Suprapubic skin (tissue), 4 donors: ENCODE results near the gene SYNE2.

Experiments used
- EP300 ChIP-seq: sonication (generic); formaldehyde crosslinking; IDR thresholded peaks from one replicate; pipeline ENCODE4 v1.6.1; 2017; ENCODE audit warnings: antibody characterized with exemption
- POLR2A ChIP-seq, 2 donors: fragments of 450-650 bp; IDR thresholded peaks; one replicate each; pipeline ENCODE4 v1.6.1; 2017; ENCODE audit warnings: antibody characterized with exemption in 2 of 2, mild to moderate bottlenecking in 2 of 2, moderate library complexity in 2 of 2
- POLR2AphosphoS5 ChIP-seq, 3 donors: sonication (generic); formaldehyde crosslinking; IDR thresholded peaks; one replicate each; pipeline ENCODE4 v1.6.1; 2017; ENCODE audit warnings: antibody characterized with exemption in 3 of 3
- TF ChIP-seq, protein P1 (sequence below), 2 donors: fragments of 200-600 bp in 1 of 2; fragments of 450-650 bp in 1 of 2; sonication (generic) in 1 of 2; IDR thresholded peaks; one replicate each; pipeline ENCODE4 v1.5.1; 2016 to 2019; ENCODE audit warnings: antibody characterized with exemption in 2 of 2, mild to moderate bottlenecking in 1 of 2, moderate library complexity in 1 of 2

GRCh38 chr14:63833728-63834127 lies 19.1 kb upstream of the SYNE2 start:
- TF ChIP-seq, protein P1, sequence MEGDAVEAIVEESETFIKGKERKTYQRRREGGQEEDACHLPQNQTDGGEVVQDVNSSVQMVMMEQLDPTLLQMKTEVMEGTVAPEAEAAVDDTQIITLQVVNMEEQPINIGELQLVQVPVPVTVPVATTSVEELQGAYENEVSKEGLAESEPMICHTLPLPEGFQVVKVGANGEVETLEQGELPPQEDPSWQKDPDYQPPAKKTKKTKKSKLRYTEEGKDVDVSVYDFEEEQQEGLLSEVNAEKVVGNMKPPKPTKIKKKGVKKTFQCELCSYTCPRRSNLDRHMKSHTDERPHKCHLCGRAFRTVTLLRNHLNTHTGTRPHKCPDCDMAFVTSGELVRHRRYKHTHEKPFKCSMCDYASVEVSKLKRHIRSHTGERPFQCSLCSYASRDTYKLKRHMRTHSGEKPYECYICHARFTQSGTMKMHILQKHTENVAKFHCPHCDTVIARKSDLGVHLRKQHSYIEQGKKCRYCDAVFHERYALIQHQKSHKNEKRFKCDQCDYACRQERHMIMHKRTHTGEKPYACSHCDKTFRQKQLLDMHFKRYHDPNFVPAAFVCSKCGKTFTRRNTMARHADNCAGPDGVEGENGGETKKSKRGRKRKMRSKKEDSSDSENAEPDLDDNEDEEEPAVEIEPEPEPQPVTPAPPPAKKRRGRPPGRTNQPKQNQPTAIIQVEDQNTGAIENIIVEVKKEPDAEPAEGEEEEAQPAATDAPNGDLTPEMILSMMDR (IDR thresholded peaks at IDR 0.05): no peak
- TF ChIP-seq EP300 (no peak), POLR2AphosphoS5 (IDR thresholded peaks at IDR 0.05) (no peak), POLR2A (IDR thresholded peaks at IDR 0.05) (no peak)
